GM21737 (cell line): Measurements from ENCODE around the gene PRXL2C.
"Not testable (repeated sequence)": the region's sequence is repeated elsewhere in the genome, so short reads cannot be mapped to it uniquely, and the experiment has no call there.

Experiments
- ATAC-seq: cut with Tn5 transposase; IDR thresholded peaks from one replicate; pipeline ENCODE4 v1.9.1; 2021; ENCODE audit warnings: mild to moderate bottlenecking, moderate library complexity; ENCODE audit not compliant: unreplicated experiment

Gene PRXL2C

DNA sequence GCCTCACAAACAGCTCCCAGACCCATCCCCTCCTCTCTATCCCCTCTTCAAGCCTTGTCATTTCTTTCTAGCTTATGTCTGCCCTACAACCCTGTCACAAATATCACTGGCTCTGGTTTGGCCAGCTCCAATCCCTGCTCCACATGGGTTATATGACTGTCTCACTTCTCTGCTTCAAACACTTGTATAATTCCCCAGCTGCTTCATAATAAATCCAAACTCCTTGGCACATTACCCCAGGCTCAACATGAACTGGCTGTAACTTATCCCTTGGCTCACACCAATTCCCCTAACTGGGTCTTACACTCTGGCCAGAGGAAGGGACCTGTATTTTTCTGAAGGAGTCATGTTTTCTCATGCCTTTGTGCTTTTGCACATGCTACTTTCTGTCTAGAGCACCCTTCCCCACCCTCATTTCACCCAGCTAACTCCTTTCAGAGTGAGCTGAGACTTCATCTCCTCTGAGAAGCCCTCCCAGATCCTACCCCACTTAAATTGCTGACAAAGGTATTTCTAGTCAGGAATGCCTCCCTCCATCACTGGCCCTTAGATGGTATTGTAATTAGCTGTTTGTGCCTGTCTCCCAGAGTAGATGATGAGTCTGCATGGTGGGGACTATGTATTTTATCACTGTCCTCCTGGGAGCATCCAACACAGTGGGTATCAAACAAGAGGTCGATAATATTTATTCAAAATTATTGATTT lies 5.3 kb downstream of the PRXL2C start:
- no peak for ATAC-seq

DNA sequence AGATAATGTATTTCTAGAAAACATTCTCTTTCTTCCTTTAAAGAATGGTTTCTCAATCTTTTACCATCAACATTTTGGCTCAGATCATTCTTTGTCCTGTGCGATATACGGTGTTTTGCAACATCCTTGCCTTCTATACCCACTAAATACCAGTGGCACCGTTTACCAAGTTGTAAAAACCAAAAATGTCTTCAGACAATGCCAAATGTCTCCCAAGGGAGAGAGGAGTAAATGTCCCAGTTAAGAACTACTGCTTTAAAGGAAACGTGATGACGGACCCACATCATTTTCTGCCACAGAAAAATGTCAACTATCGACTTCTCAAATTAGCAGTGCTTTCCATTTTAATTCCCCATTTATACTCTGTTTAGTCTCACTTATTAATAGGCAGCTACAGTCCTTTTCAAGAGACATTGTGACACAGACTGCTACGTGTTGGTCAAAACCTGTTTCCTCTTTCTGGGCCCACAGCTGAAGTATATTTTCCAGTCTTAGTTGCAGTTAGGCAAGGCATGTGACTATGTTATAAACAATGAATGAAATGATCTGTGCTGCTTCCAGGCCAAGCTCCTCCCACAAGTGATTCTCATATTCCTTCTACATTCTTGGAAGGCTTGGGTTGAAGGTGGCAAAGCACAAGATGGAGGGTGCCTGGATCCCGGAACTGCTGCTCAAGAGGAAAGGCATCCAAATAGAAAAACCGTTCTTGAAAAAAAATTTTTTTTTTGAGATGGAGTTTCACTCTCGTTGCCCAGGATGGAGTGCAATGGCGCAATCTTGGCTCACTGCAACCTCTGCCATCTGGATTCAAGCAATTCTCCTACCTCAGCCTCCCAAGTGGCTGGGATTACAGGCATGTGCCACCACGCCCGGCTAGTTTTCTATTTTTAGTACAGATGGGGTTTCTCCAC lies 8.8 kb downstream of the PRXL2C start:
- no peak for ATAC-seq

DNA sequence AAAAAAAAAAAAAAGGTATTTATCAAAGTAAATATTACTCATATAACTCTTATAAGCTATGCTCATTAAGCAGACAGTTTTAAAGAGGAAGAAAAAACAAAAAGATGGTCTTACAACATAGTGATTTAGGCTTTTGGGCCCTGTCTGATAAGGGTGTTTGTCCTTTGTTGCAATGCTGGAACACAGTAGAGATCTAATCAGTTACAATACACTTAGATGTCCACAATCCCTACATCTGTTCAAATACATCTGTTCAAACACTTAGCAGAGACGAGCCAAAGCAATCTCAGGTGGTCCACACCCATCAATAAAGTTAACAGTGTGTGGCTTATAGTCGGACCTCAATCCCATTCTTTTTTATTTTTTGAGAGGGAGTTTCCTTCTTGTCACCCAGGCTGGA lies 11.0 kb downstream of the PRXL2C start:
- ATAC-seq = no peak

DNA sequence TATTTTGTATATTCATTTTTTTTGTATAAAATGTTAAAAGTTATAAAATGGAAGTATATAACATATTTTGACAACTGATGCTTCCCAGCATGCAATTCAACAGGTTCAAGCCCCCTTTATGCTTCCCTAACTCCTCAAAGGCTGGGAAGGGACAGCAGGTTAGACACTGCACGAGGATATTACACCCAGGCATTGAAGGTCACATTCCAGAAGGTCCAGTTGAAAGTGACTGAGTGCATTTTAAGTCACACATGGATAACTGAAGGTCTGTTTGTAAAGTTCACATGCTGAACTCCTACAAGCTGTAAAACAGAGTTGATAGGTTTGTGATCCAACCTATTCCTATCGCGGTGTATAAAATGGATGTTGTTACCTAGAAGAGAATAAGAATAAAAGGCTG lies 13.6 kb downstream of the PRXL2C start:
- no peak for ATAC-seq

GRCh38 chr9:96638606-96639364 lies 16.3 kb downstream of the PRXL2C start:
- no peak for ATAC-seq

DNA sequence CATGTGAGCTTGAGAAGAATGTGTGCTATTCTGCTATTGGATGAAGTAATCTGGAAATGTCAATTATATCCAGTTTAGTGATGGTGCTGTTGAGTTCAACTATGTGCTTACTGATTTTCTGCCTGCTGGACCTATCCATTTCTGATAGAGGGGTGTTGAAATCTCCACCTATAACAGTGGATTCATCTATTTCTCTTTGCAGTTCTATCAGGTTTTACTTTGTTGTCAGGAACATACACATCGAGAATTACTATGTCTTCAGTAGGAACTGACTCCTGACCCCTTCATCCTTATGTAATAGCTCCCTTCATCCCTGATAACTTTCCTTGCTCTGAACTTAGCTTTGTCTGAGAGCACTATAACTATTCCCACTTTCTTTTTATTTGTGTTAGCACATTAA lies 18.7 kb downstream of the PRXL2C start:
- no peak for ATAC-seq

DNA sequence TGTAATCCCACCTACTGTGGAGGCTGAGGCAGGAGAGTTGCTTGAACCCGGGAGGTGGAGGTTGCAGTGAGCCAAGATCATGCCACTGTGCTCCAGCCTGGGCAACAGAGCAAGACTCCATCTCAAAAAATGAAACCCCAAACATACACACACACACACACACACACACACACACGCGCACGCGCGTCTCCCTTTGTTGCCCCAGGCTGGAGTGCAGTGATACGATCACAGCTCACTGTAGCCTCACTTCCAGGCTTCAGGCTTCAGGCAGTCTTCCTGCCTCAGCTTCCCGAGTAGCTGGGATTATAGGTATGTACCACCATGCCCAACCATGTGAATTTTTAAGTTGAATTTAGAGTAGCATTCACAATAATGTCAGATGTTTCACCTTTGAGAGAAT lies 21.5 kb downstream of the PRXL2C start:
- not testable (repeated sequence) for ATAC-seq

- no peak for ATAC-seq
Observed at GRCh38 chr9:96626912-96627311, 28.2 kb downstream of the PRXL2C start.

- no peak for ATAC-seq
Observed at GRCh38 chr9:96621618-96622017, 33.5 kb downstream of the PRXL2C start.

DNA sequence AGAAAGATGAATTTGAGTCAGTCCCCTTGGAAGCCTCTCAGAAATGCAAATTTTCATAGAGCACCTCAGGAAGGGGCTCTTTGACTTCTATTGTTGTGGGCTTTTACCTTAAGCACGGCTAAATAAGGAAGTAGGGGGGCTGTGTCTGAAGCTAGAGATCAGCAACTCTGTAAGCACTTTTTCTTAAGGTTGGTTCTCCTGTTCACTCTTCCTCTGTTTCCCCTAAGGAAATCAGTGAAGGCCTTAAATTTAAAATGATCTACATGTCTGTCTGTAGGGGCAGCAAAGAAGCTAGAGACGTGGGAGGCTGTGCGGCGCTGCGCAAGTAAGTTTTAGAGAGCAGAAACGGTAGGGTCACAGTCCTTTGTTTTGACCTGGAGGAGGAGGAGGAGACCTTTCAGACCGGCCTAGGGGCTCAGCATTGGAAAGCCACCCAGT lies 34.3 kb downstream of the PRXL2C start:
- no peak for ATAC-seq

DNA sequence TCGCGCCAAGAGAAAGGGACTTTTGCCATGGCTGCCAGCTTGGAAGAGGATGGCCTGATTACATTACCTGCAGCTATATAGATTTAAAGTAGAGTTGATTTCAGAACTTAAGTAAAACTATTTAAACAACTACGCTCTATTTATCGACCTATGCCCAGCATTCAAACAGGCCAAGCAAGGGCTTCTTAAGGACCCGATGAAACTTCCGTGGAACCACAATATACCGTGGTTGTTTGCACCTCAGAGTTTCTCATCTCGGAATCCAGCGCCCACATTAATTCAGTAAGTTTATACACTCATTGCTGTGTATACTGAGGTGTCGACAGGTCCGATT lies 35.0 kb downstream of the PRXL2C start:
- ATAC-seq = no peak

GRCh38 chr9:96619491-96620180 lies 35.5 kb downstream of the PRXL2C start, which contains the start of gene CDC14B:
TSS of gene CDC14B (minus strand) at chr9:96619843. CDS start at chr9:96619378, 465 bp downstream.
- ATAC-seq = no peak

- ATAC-seq = no peak
Observed at GRCh38 chr9:96619124-96619465, 36.0 kb downstream of the PRXL2C start.

GRCh38 chr9:96618209-96619123 lies 36.7 kb downstream of the PRXL2C start:
- no peak for ATAC-seq

GRCh38 chr9:96617439-96618185 lies 37.5 kb downstream of the PRXL2C start:
- ATAC-seq = no peak

DNA sequence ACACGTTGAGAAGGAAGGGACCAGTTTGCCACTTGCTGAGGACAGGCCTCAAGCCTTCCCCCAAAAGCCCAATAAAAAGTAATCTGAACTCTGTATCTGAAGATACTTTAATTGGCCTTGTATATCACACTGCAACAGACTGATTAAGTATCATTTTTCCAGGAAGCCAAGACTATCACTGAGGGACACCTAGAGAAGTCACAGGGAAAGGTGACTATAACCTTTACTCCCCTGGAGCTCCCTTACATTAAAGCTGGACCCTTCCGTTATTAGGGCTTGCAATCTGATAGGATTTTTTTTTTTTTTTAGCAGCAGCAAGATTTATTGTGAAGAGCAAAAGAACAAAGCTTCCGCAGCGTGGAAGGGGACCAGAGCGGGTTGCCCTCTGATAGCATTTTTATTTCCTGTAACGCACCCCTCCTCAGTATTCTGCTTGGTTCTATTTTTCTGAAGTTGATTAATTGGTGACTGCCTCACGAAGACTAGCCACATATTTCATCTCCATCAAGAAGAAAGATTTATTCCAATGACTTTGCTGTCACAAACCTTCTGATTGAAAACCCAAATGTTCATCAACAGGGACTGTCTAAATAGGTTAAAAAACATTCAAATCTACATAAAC lies 38.2 kb downstream of the PRXL2C start:
- no peak for ATAC-seq

- no peak for ATAC-seq
Observed at GRCh38 chr9:96615411-96615810, 39.7 kb downstream of the PRXL2C start.

- ATAC-seq = not testable (repeated sequence)
Observed at GRCh38 chr9:96614664-96615063, 40.5 kb downstream of the PRXL2C start.
